Measurements from ENCODE around the gene TMEM220.

GRCh38 chr17:10751563-10751962 lies 21.7 kb upstream of the TMEM220 start:
- TF ChIP-seq CTCF (IDR thresholded peaks at IDR 0.05; ENCODE audit: borderline replicate concordance, extremely low read depth, low read length, poor library complexity, severe bottlenecking): no peak
- no peak for TF ChIP-seq EZH2 (IDR thresholded peaks at IDR 0.05; ENCODE audit: borderline replicate concordance, low read depth, low read length, severe bottlenecking)

All from DND-41 (cell line).